ENCODE measurements around the gene ANKRD13A. TPM values are rescaled to one million over a fixed set of nuclear protein-coding genes. Genes with fewer than 3 reads are reported as not detected.
"Not testable (repeated sequence)": the region's sequence is repeated elsewhere in the genome, so short reads cannot be mapped to it uniquely, and the experiment has no call there.

ANKRD13A gene
- total and polyA plus RNA-seq, 2 of the 8 experiments (the other 6 are each of a cell fraction or from before 2014, with no cell fraction given) = 16.8 to 21.4 TPM

GRCh38 chr12:110068115-110068514, 68.9 kb downstream of the ANKRD13A start:
- H4K8ac ChIP-seq (ENCODE audit: extremely low read depth, insufficient read depth, low read length); H4K91ac ChIP-seq (replicated peaks; ENCODE audit: insufficient read length, low read length); H3K4me2 ChIP-seq (ENCODE audit: insufficient read depth in 1 of 2, low read depth in 2 of 2, low read length in 2 of 2); H3K36me3 ChIP-seq (ENCODE audit: control insufficient read depth in 2 of 4, insufficient read depth in 4 of 4, low read length in 3 of 4); H3K79me1 ChIP-seq (ENCODE audit: low read depth, low read length); H3K56ac ChIP-seq (replicated peaks; ENCODE audit: insufficient read length, low read depth, low read length); H2AFZ ChIP-seq (ENCODE audit: low read length); H2BK15ac ChIP-seq (ENCODE audit: low read length); DNase-seq (ENCODE audit: low read depth in 1 of 2, low spot score in 2 of 2); H3K9ac ChIP-seq (replicated peaks in 1 of 4; ENCODE audit: extremely low read depth in 1 of 4, low read depth in 3 of 4, low read length in 3 of 4); H2BK120ac ChIP-seq (replicated peaks; ENCODE audit: low read depth, low read length); H3K79me2 ChIP-seq (ENCODE audit: control insufficient read depth in 1 of 2, insufficient read depth in 2 of 2, low read length in 2 of 2); H4K20me1 ChIP-seq (replicated peaks in 1 of 2; ENCODE audit: control insufficient read depth in 1 of 2, insufficient read depth in 2 of 2, low read length in 2 of 2); H3K14ac ChIP-seq (ENCODE audit: insufficient read length); H3K23me2 ChIP-seq (ENCODE audit: low read depth, low read length); H3K23ac ChIP-seq (ENCODE audit: insufficient read length); H3K27me3 ChIP-seq (replicated peaks in 1 of 4; ENCODE audit: control insufficient read depth in 3 of 4, extremely low read depth in 1 of 4, insufficient read depth in 3 of 4, low read length in 3 of 4); FAIRE-seq; H3K4me3 ChIP-seq (ENCODE audit: extremely low read depth in 1 of 4, insufficient read depth in 2 of 4, low read depth in 3 of 4, low read length in 4 of 4); H3K27ac ChIP-seq (ENCODE audit: low read depth, low read length); H3K4ac ChIP-seq (replicated peaks; ENCODE audit: insufficient read length, low read depth, low read length); H4K5ac ChIP-seq (ENCODE audit: insufficient read length, low read depth, low read length); H3K4me1 ChIP-seq (replicated peaks in 1 of 4; ENCODE audit: control insufficient read depth in 3 of 4, insufficient read depth in 4 of 4, low read length in 3 of 4); H3K9me3 ChIP-seq (ENCODE audit: insufficient read depth in 2 of 2, low read depth in 1 of 2, low read length in 1 of 2); H2BK12ac ChIP-seq (ENCODE audit: low read depth, low read length); H3K18ac ChIP-seq (ENCODE audit: extremely low read depth, low read length); H2AK5ac ChIP-seq (ENCODE audit: low read depth, low read length); H2BK20ac ChIP-seq (ENCODE audit: low read length); H2BK5ac ChIP-seq (ENCODE audit: low read depth, low read length): not testable (repeated sequence)
- CTCF ChIA-PET (ENCODE audit: partially characterized antibody) = interaction anchor here (0.8 kb wide), 1 partner anchor 155 kb away, joined by 3 read pairs; no protein-coding TSS in a partner anchor
- 90% methylated on average over 9 of the region's 9 CpGs; no CpG with 5 or more reads in 1 of the 2 experiments for WGBS, 2 experiments (ENCODE audit: extremely low coverage in 1 of 2, insufficient coverage in 1 of 2, insufficient read length in 1 of 2, insufficient replicate concordance in 2 of 2, low coverage in 1 of 2, low lambda C conversion rate in 2 of 2, missing lambda C conversion rate in 1 of 2)
- POLR2A ChIA-PET (ENCODE audit: partially characterized antibody) = interaction anchor here (0.8 kb wide), 1 partner anchor 134 kb away, joined by 3 read pairs; no protein-coding TSS in a partner anchor

All from H1 (cell line).